Calu3 (cell line): ENCODE data around the gene CXCL9. TPM values are rescaled to one million over a fixed set of nuclear protein-coding genes. Genes with fewer than 3 reads are reported as not detected.

Experiments used
- BruUV-seq: library from RNA; stranded (reverse); fragments of 400-500 nt; replicated peaks from 2 replicates; lab custom pipeline; 2021; lab: Mats Ljungman, UMichigan
- CTCF ChIA-PET: fragments of 300-600 bp; sonication (Branson Sonifier 250); formaldehyde crosslinking; loops from one replicate; lab custom pipeline; 2022; ENCODE audit warnings: antibody characterized with exemption; lab: Charles Lee
- DNase-seq: peaks from one replicate; pipeline ENCODE4 v3.0.0; 2022
- H3K27ac Mint-ChIP-seq: one replicate; pipeline ENCODE4 v1.8.0; 2022; ENCODE audit warnings: mixed read lengths; ENCODE audit not compliant: unreplicated experiment
- H3K27me3 Mint-ChIP-seq: one replicate; pipeline ENCODE4 v1.8.0; 2022; ENCODE audit warnings: mixed read lengths; ENCODE audit not compliant: unreplicated experiment
- H3K36me3 Mint-ChIP-seq: one replicate; pipeline ENCODE4 v1.8.0; 2022; ENCODE audit warnings: mild to moderate bottlenecking, moderate library complexity, mixed read lengths; ENCODE audit not compliant: insufficient read depth, unreplicated experiment
- H3K4me1 Mint-ChIP-seq: one replicate; pipeline ENCODE4 v1.8.0; 2022; ENCODE audit warnings: mild to moderate bottlenecking, low read depth, mixed read lengths; ENCODE audit not compliant: unreplicated experiment
- H3K4me3 Mint-ChIP-seq: one replicate; pipeline ENCODE4 v1.8.0; 2022; ENCODE audit warnings: mild to moderate bottlenecking, low read depth, moderate library complexity, mixed read lengths; ENCODE audit not compliant: unreplicated experiment
- H3K9me3 Mint-ChIP-seq: one replicate; pipeline ENCODE4 v1.8.0; 2022; ENCODE audit warnings: low read depth, mixed read lengths; ENCODE audit not compliant: unreplicated experiment
- CTCF ChIP-seq: fragments of 200-600 bp; IDR thresholded peaks from one replicate; pipeline ENCODE4 v1.8.0; 2022; ENCODE audit warnings: antibody characterized with exemption; ENCODE audit not compliant: unreplicated experiment
- intact Hi-C: fragments of 100-400 bp; cut with micrococcal nuclease; formaldehyde crosslinking; loops from one replicate; pipeline ENCODE4 v1.10.0; 2022; ENCODE audit not compliant: unreplicated experiment
- total RNA-seq: library from RNA; stranded (reverse); gene quantifications from 2 replicates; pipeline ENCODE4 v1.2.3, GENCODE V29; 2022

CXCL9 gene
- total RNA-seq, 1 experiment from 2014 or later, result not detected

DNA sequence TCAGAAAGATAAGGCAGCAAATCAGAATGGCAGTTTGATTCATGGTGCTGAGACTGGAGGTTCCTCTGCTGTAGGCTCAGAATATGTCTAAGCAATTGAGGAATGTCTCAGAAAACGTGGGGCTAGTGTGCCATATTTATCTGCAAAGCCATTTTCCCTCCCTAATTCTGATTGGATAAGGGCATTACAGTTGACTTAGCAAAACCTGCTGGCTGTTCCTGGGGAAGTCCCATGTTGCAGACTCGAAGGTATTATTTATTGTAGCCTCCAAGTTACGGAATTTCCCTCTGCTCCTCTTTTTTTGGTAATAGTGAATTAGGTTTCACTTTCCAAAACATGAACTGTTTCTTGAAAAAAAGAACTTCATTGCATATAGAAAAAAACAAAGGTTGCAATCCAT is 16.1 kb upstream of the CXCL9 start, which contains the start of gene CXCL10:
Gene CXCL10 (minus strand): TSS at position 109 of the 400 bp plus-strand sequence. CDS start 66 bp downstream, at position 43.
- Mint-ChIP-seq H3K27me3 (no peaks in the 10 kb centered on the region), H3K27ac (no peak within 1 kb of the TSS), H3K36me3 (peaks cover 3% of the 10 kb centered on the region), H3K4me3 (no peak within 1 kb of the TSS), H3K9me3 (no peaks in the 10 kb centered on the region), H3K4me1 (peaks cover 4% of the 10 kb centered on the region)
- no peak for DNase-seq
- CTCF ChIA-PET, result no interaction called here
- intact Hi-C loops, result no loop called here
- no TSS peak for BruUV-seq
- TF ChIP-seq CTCF, result no peak

GRCh38 chr4:76022677-76023076 is 15.4 kb upstream of the CXCL9 start:
- Mint-ChIP-seq H3K4me1 (no peaks in the 10 kb centered on the region), H3K36me3 (no peaks in the 10 kb centered on the region), H3K4me3 (no peak overlapping the region), H3K27ac (no peak overlapping the region), H3K27me3 (no peaks in the 10 kb centered on the region), H3K9me3 (no peaks in the 10 kb centered on the region)
- CTCF ChIA-PET, result no interaction called here
- intact Hi-C loops, result no loop called here
- DNase-seq, result no peak
- no TSS peak for BruUV-seq
- TF ChIP-seq CTCF, result no peak

- H3K27ac Mint-ChIP-seq, result no peak overlapping the region
- intact Hi-C loops, result no loop called here
- H3K27me3 Mint-ChIP-seq, result no peaks in the 10 kb centered on the region
- H3K36me3 Mint-ChIP-seq, result no peaks in the 10 kb centered on the region
- H3K9me3 Mint-ChIP-seq, result no peaks in the 10 kb centered on the region
- no peak overlapping the region for H3K4me3 Mint-ChIP-seq
- no peak for DNase-seq
- no peak for TF ChIP-seq CTCF
- BruUV-seq, result no TSS peak
- CTCF ChIA-PET, result no interaction called here
- no peaks in the 10 kb centered on the region for H3K4me1 Mint-ChIP-seq
Measured at GRCh38 chr4:76022031-76022430, 14.7 kb upstream of the CXCL9 start.

GRCh38 chr4:76017056-76017686 is 9.9 kb upstream of the CXCL9 start:
- Mint-ChIP-seq H3K4me1 (peaks cover 7% of the 10 kb centered on the region), H3K4me3 (no peak overlapping the region), H3K9me3 (no peaks in the 10 kb centered on the region), H3K27me3 (no peaks in the 10 kb centered on the region), H3K36me3 (no peaks in the 10 kb centered on the region), H3K27ac (no peak overlapping the region)
- TF ChIP-seq CTCF, result no peak
- intact Hi-C loops, result no loop called here
- DNase-seq, result no peak
- CTCF ChIA-PET, result interaction anchor here (0.6 kb wide), 1 partner anchor 1846 kb away, joined by 3 read pairs; the partner anchor contains the start of gene MRPL1
- BruUV-seq, result no TSS peak
